HG02610 (cell line): ENCODE results near the gene GAREM1.

Experiments used
- ATAC-seq: cut with Tn5 transposase; IDR thresholded peaks from one replicate; pipeline ENCODE4 v1.9.1; 2021; ENCODE audit warnings: mild to moderate bottlenecking, moderate library complexity; ENCODE audit not compliant: unreplicated experiment

GAREM1 gene

DNA sequence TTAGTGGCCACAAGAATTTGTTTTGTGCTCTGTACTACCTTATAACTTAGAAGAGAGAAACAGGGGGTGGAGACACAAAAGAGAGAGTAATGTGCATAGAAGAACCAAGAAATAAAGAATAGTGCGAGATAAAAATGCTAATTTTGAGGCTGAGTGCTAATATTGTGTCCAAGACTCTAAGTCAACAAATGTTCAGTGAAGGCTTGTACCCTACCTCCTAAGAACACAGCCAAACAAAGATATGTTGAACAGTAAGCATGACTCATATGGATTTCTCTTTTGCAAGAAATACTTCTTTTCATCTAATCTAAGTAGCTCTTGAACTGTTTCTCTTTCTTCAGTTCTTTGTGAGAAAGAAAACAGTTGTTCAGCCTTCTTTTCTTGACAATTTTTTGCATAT, 45.2 kb downstream of the GAREM1 start:
- no peak for ATAC-seq

DNA sequence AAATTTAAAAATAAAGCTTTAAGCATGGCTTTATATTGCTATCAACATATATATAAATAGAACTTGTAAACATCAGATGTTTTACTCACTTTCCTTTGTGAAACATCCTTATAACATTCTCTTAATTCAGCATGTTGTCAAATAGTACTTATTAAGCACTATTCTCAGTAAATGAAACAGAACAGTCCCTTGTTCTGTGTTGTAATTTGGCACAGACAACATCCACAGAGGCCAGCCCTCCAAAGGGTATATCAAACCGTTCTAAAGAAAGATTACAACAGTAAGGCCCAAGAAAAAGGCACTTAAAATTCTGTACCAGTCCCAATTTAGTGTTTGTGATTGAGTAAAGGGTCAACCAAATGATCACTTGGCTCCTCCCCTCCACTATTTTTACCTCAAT, 46.0 kb downstream of the GAREM1 start:
- no peak for ATAC-seq

DNA sequence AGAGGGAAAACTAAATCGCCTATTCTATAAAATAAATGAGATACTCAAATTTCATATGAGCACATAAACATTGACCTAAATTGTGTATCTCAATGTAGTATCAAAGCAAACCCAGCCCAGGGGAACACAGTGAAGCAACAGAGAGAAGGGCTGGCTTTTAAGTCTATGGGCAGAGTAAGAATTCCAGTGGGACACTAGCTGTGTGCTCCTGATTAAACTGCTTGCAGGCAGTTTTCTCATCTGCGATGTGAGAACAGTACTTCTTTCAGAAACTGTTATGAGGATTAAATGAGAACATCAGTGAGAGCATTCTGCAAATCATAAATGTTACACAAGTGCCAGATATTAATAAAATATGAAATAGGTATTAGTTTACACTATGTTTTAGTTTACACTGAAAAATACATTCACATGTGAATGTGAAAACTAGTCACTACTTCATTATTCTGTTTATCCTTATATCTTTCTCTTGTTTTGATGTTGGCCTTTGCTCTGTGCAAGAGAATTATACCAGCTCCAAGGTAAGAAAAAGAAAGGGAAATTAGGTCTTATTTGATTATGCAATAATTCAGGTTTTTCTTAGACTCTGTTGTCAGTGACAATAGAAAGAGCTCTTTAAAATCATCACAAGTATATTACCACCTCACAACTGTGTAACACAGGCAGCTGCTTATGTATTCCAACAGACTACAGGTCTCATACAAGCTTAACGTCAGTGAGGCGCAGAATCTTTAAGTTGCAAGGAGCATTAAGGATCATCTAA, 47.5 kb downstream of the GAREM1 start:
- no peak for ATAC-seq

DNA sequence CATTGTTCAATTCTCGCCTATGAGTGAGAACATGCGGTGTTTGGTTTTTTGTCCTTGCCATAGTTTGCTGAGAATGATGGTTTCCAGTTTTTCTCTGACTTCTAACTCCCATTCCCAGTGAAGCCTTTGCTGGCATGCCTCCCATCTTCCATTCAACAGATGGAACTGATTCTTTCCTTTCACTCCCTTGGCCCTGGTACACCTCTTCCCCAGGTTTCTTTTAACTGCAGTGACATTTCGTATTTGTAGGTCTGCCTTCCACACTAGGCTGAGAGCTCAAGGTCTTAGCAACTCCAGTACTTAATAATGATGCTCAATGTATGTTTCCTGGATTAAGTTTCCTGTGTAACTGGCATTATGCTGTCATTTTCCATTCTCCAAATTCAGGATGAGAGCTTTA, 48.5 kb downstream of the GAREM1 start:
- ATAC-seq: no peak

DNA sequence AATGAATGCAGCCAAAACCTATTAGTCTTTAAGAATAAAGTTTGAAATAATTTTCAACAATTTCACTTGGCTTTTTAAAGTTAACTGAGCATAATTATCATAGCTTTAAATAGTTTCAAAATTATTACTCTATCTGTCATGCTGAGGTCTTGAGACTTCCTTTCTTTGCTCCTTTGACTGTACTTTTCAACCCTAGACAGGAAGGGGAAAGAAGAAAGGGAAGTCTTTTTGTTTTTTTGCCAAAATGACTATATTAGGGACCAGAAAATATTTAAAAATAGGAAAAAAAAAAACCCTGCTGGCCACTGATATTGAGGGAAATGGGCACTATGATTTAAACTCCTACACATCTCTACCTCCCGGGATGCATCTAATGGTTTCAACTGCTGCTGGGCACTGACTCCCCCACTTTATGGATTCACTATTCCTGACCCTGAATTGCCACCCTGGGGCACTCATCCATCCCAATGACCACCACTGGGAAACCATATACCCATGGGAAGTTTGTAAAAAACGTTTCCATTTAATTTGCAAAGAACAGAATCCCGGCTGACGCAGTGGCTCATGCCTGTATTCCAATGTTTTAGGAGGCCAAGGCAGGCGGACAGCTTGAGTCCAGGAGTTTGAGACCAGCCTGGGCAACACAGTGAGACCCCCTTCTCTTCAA, 50.5 kb downstream of the GAREM1 start:
- ATAC-seq: no peak

DNA sequence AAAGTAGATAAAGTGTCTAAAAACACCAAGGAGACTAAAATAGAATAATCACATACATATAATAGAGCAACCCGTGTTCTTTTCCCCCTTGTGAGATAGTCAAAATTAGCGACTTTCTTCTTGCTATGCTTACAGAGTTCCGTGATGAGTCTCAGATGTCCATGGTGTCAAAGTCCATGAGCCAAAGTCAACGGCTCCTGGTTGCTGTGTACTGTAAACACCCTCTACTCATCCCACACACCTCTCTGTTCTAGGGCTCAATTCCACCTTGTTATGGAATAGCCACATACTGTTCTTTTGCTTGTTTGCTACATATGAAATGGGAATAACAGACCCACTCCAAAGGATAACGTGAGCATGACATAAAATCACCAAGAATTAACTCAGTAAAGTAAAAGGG, 52.5 kb downstream of the GAREM1 start:
- ATAC-seq: no peak

DNA sequence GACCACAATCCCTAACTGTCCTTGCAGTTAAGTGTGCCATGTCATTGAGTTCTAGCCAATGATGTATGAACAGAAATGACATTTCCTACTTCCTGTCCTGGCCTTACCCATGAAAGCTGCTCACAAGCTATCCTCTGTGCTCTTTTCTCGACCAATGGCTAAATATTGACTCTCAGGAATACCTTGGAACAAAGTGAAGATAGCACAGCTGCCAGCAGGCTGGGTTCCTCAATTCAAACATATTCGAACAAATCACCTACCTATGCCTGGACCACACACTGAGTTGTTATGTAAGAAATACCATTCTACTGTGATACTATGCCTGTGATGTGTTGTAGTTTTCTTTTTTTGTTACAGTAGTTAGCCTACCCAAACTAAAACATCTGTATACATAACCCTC, 65.1 kb downstream of the GAREM1 start:
- no peak for ATAC-seq

DNA sequence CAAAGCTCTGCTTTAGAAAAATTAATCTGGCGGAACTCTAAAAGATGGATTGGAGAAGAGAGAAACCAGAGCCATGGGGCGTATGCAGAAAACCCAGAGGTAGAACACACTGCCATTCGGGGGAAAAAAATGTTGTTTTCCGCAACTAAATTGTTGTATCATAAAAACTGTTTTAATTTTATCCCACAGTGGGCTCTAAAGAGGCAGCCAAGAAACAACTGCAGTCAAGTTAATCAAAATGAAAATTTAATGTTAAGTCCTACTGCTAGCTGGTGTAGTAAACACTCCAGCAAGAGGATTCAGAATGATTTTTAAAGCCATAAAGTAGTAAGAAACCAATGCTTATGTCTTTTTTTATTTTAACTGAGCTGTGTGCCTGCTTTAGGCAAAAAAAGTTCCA, 69.1 kb downstream of the GAREM1 start:
- ATAC-seq: no peak

DNA sequence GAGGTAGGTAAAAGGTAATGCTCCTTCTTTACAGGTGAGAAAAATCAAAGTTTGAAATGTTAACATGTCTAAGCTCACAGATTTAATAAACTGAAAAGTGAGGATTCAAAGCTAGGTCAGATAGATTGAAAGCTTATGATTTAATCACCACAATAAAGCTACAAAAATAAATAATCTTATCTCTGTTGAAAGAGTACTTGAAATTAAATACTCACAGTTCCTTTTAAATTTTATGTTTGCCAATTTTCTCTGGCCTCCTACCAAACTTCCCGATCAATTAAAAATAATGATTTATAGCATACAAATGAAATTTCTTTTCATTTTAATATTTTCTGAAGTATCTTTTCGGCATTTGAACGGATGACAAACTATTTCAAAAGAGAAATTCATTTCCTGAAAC, 77.3 kb downstream of the GAREM1 start:
- no peak for ATAC-seq

DNA sequence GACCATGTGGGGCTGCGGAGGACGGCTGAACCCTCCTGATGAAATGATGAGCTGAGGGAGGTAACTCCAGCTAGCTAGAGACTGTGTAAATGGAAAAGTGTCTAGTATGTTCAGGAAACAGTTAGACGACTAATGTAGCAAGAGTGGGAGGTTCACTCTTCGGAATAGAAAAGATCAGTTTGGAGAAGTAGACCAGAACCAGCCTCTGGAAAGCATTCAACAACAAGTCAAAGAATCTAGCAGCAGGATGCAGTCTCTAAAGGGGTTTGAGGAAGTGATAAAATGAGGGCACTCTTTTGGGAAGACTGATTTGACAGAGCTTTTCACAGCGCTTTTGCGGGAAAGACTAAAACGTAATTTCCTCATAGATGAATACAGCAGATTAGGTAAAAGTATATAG, 79.6 kb downstream of the GAREM1 start:
- no peak for ATAC-seq

DNA sequence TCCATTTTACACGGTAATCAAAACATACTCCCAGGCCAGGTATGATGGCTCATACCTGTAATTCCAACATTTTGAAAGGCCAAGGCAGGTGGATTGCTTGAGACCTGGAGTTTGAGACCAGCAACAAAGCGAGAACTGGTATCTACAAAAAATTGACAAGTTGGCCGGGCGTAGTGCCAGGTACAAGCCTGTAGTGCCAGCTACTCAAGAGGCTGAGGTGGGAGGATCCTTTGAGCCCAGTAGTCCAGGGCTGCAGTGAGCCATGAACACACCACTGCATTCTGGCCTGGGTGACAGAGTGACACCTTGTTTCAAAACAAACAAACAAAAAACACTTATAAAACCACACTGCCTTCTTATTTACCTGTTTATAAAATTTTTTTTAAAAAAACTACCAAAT, 80.8 kb downstream of the GAREM1 start:
- ATAC-seq: no peak

DNA sequence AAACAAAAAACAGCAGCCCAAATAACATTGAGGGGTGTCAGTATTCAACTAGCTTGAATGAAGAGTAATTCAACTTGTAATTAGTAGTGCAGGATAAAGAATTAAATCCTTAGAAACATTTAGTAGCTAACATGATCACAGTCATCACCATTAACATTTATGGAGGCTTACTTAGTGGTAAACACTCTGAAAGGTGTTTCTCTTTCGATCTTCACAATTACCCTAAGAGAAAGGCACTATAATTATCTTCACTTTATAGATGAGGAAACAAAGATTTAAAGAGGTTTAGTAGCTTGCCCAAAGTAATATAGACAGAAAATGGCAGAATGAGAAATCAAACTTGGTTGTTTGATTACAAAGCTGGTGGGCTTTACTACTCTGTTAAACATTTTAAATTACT, 81.5 kb downstream of the GAREM1 start:
- ATAC-seq: no peak

DNA sequence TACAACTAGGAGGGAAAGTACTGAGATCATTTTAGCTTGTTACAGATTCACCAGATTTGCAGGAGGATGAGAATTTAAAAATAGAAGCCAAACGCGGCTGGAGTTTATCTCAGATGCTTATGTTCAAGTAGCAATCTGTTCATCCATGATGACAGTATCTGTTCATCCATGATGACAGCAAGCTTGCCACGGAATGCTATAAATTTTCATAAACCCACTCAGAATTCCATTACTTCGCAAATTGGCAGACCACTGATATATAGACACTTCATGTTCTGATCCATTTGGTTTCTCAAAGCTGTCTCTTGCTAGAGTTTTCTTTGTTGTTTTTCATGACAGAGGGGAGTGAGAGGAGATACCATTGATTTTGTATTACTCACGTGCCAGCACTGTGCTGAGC, 84.2 kb downstream of the GAREM1 start:
- ATAC-seq: no peak

DNA sequence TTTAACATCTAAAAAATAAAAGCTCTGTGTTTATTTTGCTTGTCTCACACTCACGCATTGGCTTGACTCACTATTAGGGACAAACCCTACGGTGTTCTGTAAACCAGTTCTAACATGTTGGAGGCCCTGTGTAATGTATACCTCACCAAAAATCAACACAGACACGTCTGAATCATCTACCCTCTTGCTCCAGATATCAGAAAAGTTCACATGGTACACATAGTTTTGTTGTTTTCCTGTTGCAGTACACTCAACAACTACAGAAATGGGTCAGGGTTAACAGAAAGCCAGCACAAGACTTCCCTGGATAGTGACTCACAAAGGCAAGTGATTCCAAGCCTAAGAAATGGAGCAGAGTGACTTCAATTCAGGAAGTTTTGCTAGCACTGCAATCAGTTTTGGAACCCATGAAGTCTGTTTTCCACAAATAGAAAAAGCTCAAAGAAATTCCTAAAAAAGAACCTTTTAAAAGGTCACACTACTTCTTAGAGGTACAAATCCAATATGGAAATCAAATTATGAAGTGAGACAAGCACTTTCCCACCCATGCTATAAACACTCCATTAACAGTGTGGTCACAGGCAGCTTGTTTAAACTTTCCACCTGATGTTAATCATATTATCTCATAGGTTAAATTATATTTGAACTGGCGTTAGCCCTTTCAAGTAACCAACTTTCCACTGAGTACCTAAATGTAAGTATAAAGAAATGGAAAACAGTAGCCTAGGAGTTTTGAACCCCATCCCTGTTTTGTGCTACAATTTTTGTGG, 87.4 kb downstream of the GAREM1 start:
- no peak for ATAC-seq

DNA sequence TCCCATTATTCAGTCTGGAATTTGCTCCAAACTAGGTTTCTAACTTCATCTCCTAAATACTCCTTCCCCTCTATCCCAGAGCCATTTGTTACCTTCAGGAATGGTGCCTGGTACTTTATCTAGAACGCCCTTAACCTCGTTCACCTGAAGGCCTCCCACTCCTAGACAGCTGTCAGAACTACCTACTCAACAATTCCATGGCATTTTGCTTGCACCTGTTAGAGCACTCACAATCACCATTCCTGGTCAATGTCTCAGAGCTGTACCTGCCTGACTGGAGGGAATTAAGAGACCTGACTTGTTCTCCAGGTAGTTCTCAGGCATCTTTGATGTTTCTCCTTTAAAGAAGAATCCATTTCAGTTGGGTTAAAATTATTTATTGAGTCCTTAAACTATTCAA, 88.9 kb downstream of the GAREM1 start:
- ATAC-seq: no peak

DNA sequence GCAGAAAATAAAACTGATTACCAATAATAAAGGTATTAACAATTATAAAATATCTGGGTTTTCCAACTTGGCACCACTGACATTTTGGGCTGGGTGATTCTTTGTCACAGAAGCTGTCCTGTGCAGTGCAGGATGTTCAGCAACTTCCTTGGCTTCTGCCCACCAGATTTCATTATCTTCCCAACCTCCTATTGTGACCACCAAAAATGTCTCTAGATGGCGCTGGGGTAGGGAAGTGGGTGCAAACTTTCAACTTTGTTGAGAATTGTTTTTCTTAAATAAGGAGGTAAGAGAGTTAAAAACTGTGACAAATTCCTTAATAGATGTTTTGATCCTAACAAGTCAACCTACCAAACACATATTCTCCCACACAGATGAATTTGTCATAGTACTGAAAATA, 90.1 kb downstream of the GAREM1 start:
- ATAC-seq: no peak

DNA sequence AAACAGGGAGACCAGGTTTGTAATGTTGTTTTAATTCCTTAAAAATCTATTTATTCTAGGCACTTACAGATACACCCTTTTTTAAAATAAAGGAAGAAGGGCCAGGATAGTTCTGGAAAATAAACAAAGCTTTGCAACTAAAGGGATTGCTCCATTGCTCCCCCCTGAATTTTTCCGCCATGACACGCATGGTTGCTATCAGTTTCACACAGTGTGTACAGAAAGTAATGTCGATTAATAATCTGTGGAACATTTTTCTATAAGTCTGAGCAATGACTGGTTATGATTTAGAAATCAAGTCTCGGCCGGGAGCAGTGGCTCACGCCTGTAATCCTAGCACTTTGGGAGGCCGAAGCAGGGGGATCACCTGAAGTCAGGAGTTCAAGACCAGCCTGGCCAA, 90.8 kb downstream of the GAREM1 start:
- ATAC-seq: no peak

DNA sequence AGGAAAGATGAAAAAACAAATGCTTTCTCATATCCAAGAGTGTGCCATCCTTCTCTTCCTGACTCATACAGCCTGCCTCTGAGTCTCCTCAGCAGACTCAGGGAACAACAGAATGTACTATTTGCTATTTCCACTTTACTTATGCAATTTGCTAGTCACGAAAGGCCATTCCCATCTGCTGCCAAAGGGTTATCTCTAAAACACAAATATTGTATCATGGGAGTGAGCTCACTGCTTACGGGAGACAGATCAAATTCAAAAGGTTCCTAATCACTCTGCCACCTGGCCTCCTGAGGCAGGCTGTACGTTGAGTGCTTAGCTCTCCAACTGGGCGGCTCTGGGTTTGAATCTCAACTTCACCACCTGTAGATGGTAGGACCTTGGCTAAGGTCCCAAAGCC, 92.0 kb downstream of the GAREM1 start:
- no peak for ATAC-seq

DNA sequence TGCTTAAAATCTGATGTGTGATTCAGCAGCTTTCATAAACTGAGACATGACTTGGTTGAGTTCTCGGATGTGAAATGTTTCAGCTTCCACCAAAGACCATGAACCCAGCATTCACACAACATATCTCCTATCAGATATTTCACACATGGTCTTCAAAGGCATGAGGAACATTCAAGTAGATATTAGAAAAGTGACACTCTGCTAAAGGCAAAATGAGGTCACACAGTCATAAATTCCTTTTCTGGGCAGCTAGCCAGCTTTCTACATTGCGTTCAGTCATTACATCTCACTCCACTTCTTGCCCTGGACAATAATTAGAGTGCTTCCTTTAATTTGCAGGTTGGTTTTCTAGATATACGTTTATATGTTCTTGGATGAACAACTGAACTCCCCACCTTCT, 96.7 kb downstream of the GAREM1 start:
- ATAC-seq: no peak

DNA sequence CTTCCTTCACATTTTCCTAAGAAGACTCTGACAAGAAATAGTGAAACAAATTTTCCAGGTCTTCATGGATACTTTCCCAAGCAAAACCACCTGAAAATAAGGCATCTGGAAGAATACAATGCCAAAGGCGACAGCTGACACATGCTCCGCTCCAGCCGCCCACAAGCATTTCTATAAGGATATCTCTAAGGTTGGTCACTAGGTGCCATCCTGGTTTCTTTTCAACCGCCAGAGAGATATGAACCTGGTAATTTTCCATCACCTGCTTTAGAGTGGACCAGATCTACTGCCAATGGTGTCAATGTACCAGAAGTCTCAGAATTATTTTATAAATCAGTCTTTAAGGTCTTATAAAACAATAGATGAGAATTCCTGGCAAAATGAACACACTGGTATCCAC, 97.2 kb downstream of the GAREM1 start:
- no peak for ATAC-seq

DNA sequence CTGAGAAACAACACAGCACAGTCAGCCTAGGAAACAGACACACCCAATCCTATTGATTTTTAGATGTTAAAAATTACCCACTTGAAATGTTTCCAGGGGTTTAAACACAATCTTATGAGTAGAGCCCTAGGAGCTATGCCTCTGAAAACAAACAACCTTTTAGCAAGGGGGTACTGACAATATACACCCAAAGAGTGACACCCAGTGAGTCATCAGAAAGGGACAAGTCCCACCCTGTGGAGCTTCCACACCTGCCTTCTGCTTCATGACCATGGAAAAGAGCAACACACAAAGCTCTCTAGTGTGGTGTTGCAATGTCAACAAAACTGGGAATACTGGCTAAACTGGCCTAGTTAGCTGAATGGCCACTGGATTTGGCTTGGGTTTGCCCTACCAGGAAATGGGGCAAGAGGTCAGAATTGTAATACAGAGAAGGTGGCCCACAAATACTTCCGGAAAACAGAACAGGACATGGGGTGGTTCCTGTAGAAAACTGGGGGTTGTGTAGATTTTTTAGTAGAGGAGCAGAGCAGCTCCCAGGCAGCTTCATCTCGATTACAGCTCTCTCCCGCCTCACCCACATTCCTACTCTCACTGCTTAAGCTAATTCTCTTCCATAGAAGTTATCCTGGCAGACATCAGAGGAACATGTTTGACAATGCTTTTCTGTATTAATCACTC, 98.2 kb downstream of the GAREM1 start:
- ATAC-seq: no peak

DNA sequence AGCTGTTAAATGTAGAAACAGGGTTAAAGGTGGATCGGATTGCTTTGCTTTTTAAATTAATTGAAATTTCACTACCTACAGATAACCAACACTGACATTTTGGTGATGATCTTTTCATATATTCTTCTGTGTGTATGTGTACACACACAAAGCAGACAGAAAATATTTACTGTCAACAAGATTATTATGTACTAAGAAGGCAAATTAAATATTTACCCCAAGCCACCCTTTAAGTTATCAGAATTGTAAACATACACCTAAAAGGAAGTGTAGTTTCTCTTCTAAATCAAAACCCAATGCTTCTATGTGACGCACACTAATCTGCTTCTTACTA, 98.7 kb downstream of the GAREM1 start:
- ATAC-seq: no peak
